CD4-positive, alpha-beta T cell treated with Interleukin-10 for 1 hour (primary cell): Measurements from ENCODE around the gene C2orf81.

Source experiments
- DNase-seq: peaks from one replicate; pipeline ENCODE4 v3.0.0-alpha.2; 2020

The C2orf81 gene

GRCh38 chr2:74387346-74387745 is 34.1 kb downstream of the C2orf81 start:
- DNase-seq = no peak

GRCh38 chr2:74385396-74385795 is 36.0 kb downstream of the C2orf81 start:
- no peak for DNase-seq

- DNase-seq = no peak
Measured at GRCh38 chr2:74384051-74384450, 37.4 kb downstream of the C2orf81 start.

GRCh38 chr2:74383254-74383653 is 38.2 kb downstream of the C2orf81 start:
- no peak for DNase-seq

GRCh38 chr2:74381751-74382150 is 39.7 kb downstream of the C2orf81 start:
- DNase-seq = no peak

- DNase-seq = peak; percentile 20
Measured at GRCh38 chr2:74379851-74380789, 41.3 kb downstream of the C2orf81 start, which contains the start of gene DCTN1. TSS of gene DCTN1 (minus strand) at chr2:74380311. CDS start at chr2:74380037, 274 bp downstream.

- no peak for DNase-seq
Measured at GRCh38 chr2:74378007-74378406, 43.4 kb downstream of the C2orf81 start.

- DNase-seq = no peak
Measured at GRCh38 chr2:74375838-74376237, 45.6 kb downstream of the C2orf81 start.

- peak; percentile 4 for DNase-seq
Measured at GRCh38 chr2:74374509-74375205, 46.8 kb downstream of the C2orf81 start.

GRCh38 chr2:74373985-74374384 is 47.4 kb downstream of the C2orf81 start:
- no peak for DNase-seq

- no peak for DNase-seq
Measured at GRCh38 chr2:74373221-74373676, 48.2 kb downstream of the C2orf81 start.

- DNase-seq = no peak
Measured at GRCh38 chr2:74372674-74373073, 48.7 kb downstream of the C2orf81 start.

- DNase-seq = no peak
Measured at GRCh38 chr2:74371421-74371820, 50.0 kb downstream of the C2orf81 start.

- DNase-seq = no peak
Measured at GRCh38 chr2:74369976-74370375, 51.4 kb downstream of the C2orf81 start.

- no peak for DNase-seq
Measured at GRCh38 chr2:74368499-74368898, 52.9 kb downstream of the C2orf81 start.

- DNase-seq = no peak
Measured at GRCh38 chr2:74367789-74368188, 53.6 kb downstream of the C2orf81 start.

GRCh38 chr2:74366036-74366435 is 55.4 kb downstream of the C2orf81 start:
- no peak for DNase-seq

GRCh38 chr2:74364533-74365505 is 56.6 kb downstream of the C2orf81 start:
- no peak for DNase-seq
